Measurements from ENCODE around the gene EMD.
A peak's percentile ranks its signal among the peaks of the same experiment; 100 is the strongest.

EMD gene

DNA sequence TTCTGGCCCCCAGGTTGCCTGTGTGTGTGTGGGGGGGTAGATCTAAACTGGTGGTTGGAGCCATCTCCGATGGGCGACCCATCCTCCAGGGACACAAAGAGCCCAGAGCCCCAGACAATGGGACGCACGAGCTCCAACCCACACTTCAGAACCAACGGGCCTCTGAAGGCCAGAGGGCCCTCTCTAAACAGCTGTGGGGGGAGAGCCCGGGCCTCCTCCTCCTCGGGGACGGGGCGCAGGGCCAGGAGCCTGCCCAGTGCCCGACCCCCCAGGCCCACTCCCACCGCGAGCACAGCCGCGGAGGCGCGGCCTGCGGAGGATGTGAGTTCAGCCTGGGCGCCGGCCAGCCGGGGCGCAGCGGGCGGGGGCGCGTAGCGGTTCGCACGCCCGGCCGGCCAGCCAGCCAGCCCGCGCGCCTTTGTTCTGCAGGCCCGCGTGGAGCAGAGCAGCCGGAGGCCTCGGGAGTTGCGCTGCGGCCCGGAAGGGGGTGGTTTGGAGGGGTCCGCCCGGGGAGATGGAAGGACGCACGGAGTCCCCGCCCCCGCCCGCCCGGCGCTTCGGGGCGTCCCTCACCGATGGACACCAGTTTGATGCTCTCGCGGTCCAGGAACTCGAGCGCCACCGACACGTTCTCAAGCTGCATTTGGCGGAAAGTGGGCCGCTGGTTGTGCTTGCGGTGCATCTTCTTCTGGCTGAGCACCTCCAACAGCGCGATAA lies 8.6 kb upstream of the EMD start:
- peak overlapping the region; percentile 48 to 78 (median 72) for H3K9ac ChIP-seq (ENCODE audit: low read length in 5 of 5)
- H3K4me1 ChIP-seq (ENCODE audit: control insufficient read depth in 5 of 5, insufficient read depth in 5 of 5, low read length in 5 of 5): peaks cover 0 to 68% (median 55%) of the 10 kb centered on the region in 5 donors
- H3K36me3 ChIP-seq (ENCODE audit: control insufficient read depth in 5 of 5, insufficient read depth in 5 of 5, low read length in 5 of 5): peaks cover 0 to 27% (median 25%) of the 10 kb centered on the region in 5 donors
- no peaks in the 10 kb centered on the region for H3K9me3 ChIP-seq (ENCODE audit: control insufficient read depth in 5 of 5, low read length in 5 of 5)
- peak overlapping the region; percentile 73 to 90 (median 83) for H3K4me3 ChIP-seq (ENCODE audit: low read depth in 1 of 5, low read length in 5 of 5)
- peaks cover 0 to 12% (median 5%) of the 10 kb centered on the region in 5 donors for H3K27me3 ChIP-seq (ENCODE audit: control insufficient read depth in 5 of 5, insufficient read depth in 4 of 5, low read length in 5 of 5)
- peak overlapping the region; percentile 93 for H3K27ac ChIP-seq (ENCODE audit: low read depth, low read length)

GRCh38 chrX:154371017-154371788 lies 7.9 kb upstream of the EMD start:
- Histone ChIP-seq H3K9me3 (ENCODE audit: control insufficient read depth in 5 of 5, low read length in 5 of 5) (no peaks in the 10 kb centered on the region), H3K27me3 (ENCODE audit: control insufficient read depth in 5 of 5, insufficient read depth in 4 of 5, low read length in 5 of 5) (peaks cover 0 to 12% (median 5%) of the 10 kb centered on the region in 5 donors), H3K36me3 (ENCODE audit: control insufficient read depth in 5 of 5, insufficient read depth in 5 of 5, low read length in 5 of 5) (peaks cover 0 to 21% (median 18%) of the 10 kb centered on the region in 5 donors), H3K9ac (ENCODE audit: low read length in 5 of 5) (peak overlapping the region in 3 of 5 donors; percentile 53 to 78 (median 68)), H3K27ac (ENCODE audit: low read depth, low read length) (peak overlapping the region; percentile 93), H3K4me3 (ENCODE audit: low read depth in 1 of 5, low read length in 5 of 5) (peak overlapping the region; percentile 64 to 89 (median 83)), H3K4me1 (ENCODE audit: control insufficient read depth in 5 of 5, insufficient read depth in 5 of 5, low read length in 5 of 5) (peaks cover 0 to 68% (median 55%) of the 10 kb centered on the region in 5 donors)

DNA sequence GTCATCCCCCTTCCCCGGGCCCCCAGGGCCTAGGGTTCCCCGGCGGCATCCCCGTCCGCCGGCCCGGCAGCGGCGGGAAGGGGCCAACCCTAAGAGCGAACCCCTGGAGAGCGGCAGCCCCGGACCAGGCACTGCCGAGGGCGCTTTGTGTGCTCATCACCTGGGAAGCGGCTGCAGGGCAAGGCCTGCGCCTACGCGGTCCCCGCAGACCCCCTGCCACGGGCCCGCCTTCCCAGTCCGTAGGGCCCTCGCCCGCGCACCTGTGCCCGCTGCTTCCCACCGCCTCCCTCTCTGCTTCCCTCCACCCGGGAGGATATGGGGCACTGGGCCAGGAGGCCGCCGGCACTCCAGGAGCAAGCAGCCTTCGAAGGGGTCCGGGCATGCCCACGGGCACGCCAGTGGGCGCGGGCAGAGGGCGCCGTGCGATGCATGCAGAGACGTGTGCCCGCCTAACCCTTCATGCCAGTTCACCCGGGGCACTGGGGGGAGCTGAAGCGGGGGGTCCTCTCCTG lies 7.2 kb upstream of the EMD start:
- Histone ChIP-seq H3K9me3 (ENCODE audit: control insufficient read depth in 5 of 5, low read length in 5 of 5) (no peaks in the 10 kb centered on the region), H3K4me1 (ENCODE audit: control insufficient read depth in 5 of 5, insufficient read depth in 5 of 5, low read length in 5 of 5) (peaks cover 0 to 62% (median 49%) of the 10 kb centered on the region in 5 donors), H3K27me3 (ENCODE audit: control insufficient read depth in 5 of 5, insufficient read depth in 4 of 5, low read length in 5 of 5) (peaks cover 0 to 12% (median 7%) of the 10 kb centered on the region in 5 donors), H3K36me3 (ENCODE audit: control insufficient read depth in 5 of 5, insufficient read depth in 5 of 5, low read length in 5 of 5) (peaks cover 0 to 14% (median 11%) of the 10 kb centered on the region in 5 donors), H3K9ac (ENCODE audit: low read length in 5 of 5) (peak overlapping the region in 2 of 5 donors; percentile 20 to 47), H3K4me3 (ENCODE audit: low read depth in 1 of 5, low read length in 5 of 5) (peak overlapping the region in 4 of 5 donors; percentile 45 to 89 (median 68)), H3K27ac (ENCODE audit: low read depth, low read length) (no peak overlapping the region)

- no peaks in the 10 kb centered on the region for H3K9me3 ChIP-seq (ENCODE audit: control insufficient read depth in 5 of 5, low read length in 5 of 5)
- H3K4me1 ChIP-seq (ENCODE audit: control insufficient read depth in 5 of 5, insufficient read depth in 5 of 5, low read length in 5 of 5): peaks cover 0 to 54% (median 43%) of the 10 kb centered on the region in 5 donors
- no peak overlapping the region for H3K27ac ChIP-seq (ENCODE audit: low read depth, low read length)
- H3K9ac ChIP-seq (ENCODE audit: low read length in 5 of 5): no peak overlapping the region
- peaks cover 0 to 12% (median 7%) of the 10 kb centered on the region in 5 donors for H3K27me3 ChIP-seq (ENCODE audit: control insufficient read depth in 5 of 5, insufficient read depth in 4 of 5, low read length in 5 of 5)
- peak overlapping the region in 1 of 5 donors; percentile 89 for H3K4me3 ChIP-seq (ENCODE audit: low read depth in 1 of 5, low read length in 5 of 5)
- H3K36me3 ChIP-seq (ENCODE audit: control insufficient read depth in 5 of 5, insufficient read depth in 5 of 5, low read length in 5 of 5): peaks cover 0 to 7% (median 4%) of the 10 kb centered on the region in 5 donors
Observed at GRCh38 chrX:154372612-154373022, 6.5 kb upstream of the EMD start.

DNA sequence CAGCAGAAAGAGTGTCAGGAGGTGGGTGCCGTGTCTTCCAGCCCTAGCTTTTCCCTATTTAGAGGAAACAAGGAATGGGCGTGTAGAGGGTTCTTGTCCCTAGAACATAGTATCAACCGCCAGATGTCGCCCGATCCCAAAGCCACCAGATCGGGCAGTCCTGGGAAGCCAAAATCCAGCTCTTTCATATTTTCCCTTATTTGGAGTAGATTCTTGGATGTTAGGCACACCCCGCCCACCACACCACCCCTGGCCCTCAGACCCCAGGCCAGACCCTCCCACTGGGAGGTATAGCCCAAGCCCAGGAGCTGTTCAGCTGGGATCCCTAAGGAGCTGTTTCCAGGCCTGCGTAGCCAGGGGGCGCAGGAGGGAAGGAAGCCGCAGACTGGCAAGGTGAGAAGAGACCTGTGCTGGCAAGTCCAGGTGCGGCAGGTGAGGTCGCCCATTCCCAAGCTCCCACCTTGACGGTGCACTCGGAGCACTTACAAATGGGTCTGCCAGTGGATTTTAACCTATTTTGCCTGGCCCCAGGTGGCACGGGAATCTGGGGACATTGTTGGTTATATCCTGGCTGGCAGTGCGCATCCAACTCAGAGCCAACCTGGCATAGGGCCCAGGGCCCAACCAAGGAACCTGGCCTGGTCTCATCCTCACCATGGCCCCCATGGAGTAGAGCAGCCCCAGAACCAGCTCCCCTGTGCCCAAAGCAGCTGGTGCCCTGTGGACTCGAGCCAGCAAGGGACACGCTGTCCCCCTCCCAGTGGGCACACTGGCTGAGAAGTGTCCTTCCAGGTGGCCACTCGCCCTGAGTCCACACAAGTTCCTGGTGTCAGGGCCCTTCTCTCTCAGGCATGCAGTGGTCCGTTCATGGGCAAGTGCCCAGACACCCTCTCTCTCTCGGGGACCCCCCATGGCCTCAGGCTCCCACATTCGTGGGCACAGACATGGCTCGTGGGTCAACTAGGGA lies 5.5 kb upstream of the EMD start:
- Histone ChIP-seq H3K9ac (ENCODE audit: low read length in 5 of 5) (peak overlapping the region in 2 of 5 donors; percentile 19 to 35), H3K27me3 (ENCODE audit: control insufficient read depth in 5 of 5, insufficient read depth in 4 of 5, low read length in 5 of 5) (peaks cover 0 to 10% (median 8%) of the 10 kb centered on the region in 5 donors), H3K36me3 (ENCODE audit: control insufficient read depth in 5 of 5, insufficient read depth in 5 of 5, low read length in 5 of 5) (no peaks in the 10 kb centered on the region), H3K4me1 (ENCODE audit: control insufficient read depth in 5 of 5, insufficient read depth in 5 of 5, low read length in 5 of 5) (peaks cover 0 to 50% (median 39%) of the 10 kb centered on the region in 5 donors), H3K27ac (ENCODE audit: low read depth, low read length) (no peak overlapping the region), H3K9me3 (ENCODE audit: control insufficient read depth in 5 of 5, low read length in 5 of 5) (no peaks in the 10 kb centered on the region), H3K4me3 (ENCODE audit: low read depth in 1 of 5, low read length in 5 of 5) (peak overlapping the region in 4 of 5 donors; percentile 22 to 53 (median 48))

DNA sequence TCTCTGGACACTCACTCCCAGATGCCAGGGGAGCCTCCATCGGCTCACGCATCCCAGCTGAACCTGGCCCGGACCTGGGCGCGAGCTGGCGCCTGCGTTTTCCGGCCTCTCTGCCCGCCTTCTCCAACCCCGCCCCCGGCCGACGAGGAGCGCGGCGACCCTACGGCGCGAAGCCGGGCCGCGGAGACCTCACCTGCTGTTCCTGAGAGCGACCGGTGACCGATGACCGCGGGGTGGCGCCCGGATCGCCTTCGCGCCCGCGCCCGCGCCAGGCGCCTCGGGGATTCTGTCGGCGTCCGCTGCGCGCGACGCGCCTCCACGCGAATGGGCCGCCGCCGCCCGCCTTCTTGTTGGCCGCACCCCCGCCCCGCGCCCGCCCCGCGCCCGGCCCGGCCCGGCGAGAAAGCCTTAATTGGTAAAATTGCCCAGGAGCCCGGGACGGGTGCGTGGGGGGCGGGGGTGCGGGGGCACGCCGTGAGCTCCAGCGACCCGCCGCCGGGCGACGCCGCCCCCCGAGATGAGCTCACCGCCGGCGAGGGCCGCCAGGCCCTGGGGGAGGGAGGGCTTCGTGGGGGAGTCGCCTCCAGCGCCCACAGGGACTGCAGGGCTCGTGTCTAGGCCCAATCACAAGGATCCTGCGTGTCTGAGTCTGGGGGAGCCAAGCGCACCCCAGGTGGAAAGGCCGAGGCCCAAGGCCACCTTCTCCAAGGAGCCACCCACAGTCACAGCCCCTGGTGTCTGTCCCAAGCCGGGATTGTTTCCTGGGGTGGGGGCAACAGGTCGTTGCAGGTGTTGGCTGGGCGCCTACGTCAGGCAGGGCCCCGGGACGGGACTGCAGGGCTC lies 4.6 kb upstream of the EMD start, which contains the start of gene FLNA:
Gene FLNA (minus strand): TSS at position 322 of the 843 bp plus-strand sequence. CDS start 3,389 bp downstream, outside the sequence.
- Histone ChIP-seq H3K9ac (ENCODE audit: low read length in 5 of 5) (peak within 1 kb of the TSS in 2 of 5 donors; percentile 19 to 35), H3K4me1 (ENCODE audit: control insufficient read depth in 5 of 5, insufficient read depth in 5 of 5, low read length in 5 of 5) (peaks cover 4 to 44% (median 33%) of the 10 kb centered on the region in 5 donors), H3K27ac (ENCODE audit: low read depth, low read length) (no peak within 1 kb of the TSS), H3K27me3 (ENCODE audit: control insufficient read depth in 5 of 5, insufficient read depth in 4 of 5, low read length in 5 of 5) (peaks cover 0 to 12% (median 8%) of the 10 kb centered on the region in 5 donors), H3K9me3 (ENCODE audit: control insufficient read depth in 5 of 5, low read length in 5 of 5) (no peaks in the 10 kb centered on the region), H3K4me3 (ENCODE audit: low read depth in 1 of 5, low read length in 5 of 5) (peak within 1 kb of the TSS in 4 of 5 donors; percentile 22 to 53 (median 48)), H3K36me3 (ENCODE audit: control insufficient read depth in 5 of 5, insufficient read depth in 5 of 5, low read length in 5 of 5) (no peaks in the 10 kb centered on the region)

GRCh38 chrX:154375156-154375504 lies 4.0 kb upstream of the EMD start:
- peaks cover 4 to 44% (median 33%) of the 10 kb centered on the region in 5 donors for H3K4me1 ChIP-seq (ENCODE audit: control insufficient read depth in 5 of 5, insufficient read depth in 5 of 5, low read length in 5 of 5)
- H3K27ac ChIP-seq (ENCODE audit: low read depth, low read length): no peak overlapping the region
- no peaks in the 10 kb centered on the region for H3K9me3 ChIP-seq (ENCODE audit: control insufficient read depth in 5 of 5, low read length in 5 of 5)
- no peaks in the 10 kb centered on the region for H3K36me3 ChIP-seq (ENCODE audit: control insufficient read depth in 5 of 5, insufficient read depth in 5 of 5, low read length in 5 of 5)
- no peak overlapping the region for H3K9ac ChIP-seq (ENCODE audit: low read length in 5 of 5)
- H3K4me3 ChIP-seq (ENCODE audit: low read depth in 1 of 5, low read length in 5 of 5): no peak overlapping the region
- peaks cover 0 to 10% (median 7%) of the 10 kb centered on the region in 5 donors for H3K27me3 ChIP-seq (ENCODE audit: control insufficient read depth in 5 of 5, insufficient read depth in 4 of 5, low read length in 5 of 5)

- H3K9ac ChIP-seq (ENCODE audit: low read length in 5 of 5): no peak overlapping the region
Observed at GRCh38 chrX:154376774-154377173, 2.3 kb upstream of the EMD start.

More at GRCh38 chrX:154376774-154377173, 2.3 kb upstream of the EMD start:
- no peak overlapping the region for H3K4me3 ChIP-seq (ENCODE audit: low read depth in 1 of 5, low read length in 5 of 5)
- no peak overlapping the region for H3K27ac ChIP-seq (ENCODE audit: low read depth, low read length)
- peaks cover 0 to 10% (median 7%) of the 10 kb centered on the region in 5 donors for H3K27me3 ChIP-seq (ENCODE audit: control insufficient read depth in 5 of 5, insufficient read depth in 4 of 5, low read length in 5 of 5)
- H3K4me1 ChIP-seq (ENCODE audit: control insufficient read depth in 5 of 5, insufficient read depth in 5 of 5, low read length in 5 of 5): peaks cover 4 to 46% (median 39%) of the 10 kb centered on the region in 5 donors
- H3K9me3 ChIP-seq (ENCODE audit: control insufficient read depth in 5 of 5, low read length in 5 of 5): no peaks in the 10 kb centered on the region
- H3K36me3 ChIP-seq (ENCODE audit: control insufficient read depth in 5 of 5, insufficient read depth in 5 of 5, low read length in 5 of 5): peaks cover 0 to 5% (median 3%) of the 10 kb centered on the region in 5 donors

Measured in subcutaneous abdominal adipose tissue (tissue), 5 donors.